Immature natural killer cell (primary cell): ENCODE measurements around the gene FBXW7. TPM values are rescaled to one million over a fixed set of nuclear protein-coding genes. Genes with fewer than 3 reads are reported as not detected.

Experiments used
- DNase-seq, 3 donors: peaks; one replicate each; pipeline ENCODE4 v3.0.0; 2022; ENCODE audit warnings: mixed read lengths in 1 of 3
- H3K27ac Mint-ChIP-seq, 6 donors: one replicate each; pipeline ENCODE4 v1.8.0; 2020; ENCODE audit warnings: mixed read lengths in 6 of 6, mild to moderate bottlenecking in 5 of 6, inconsistent platforms in 4 of 6, moderate library complexity in 3 of 6
- H3K27me3 Mint-ChIP-seq, 3 donors: one replicate each; pipeline ENCODE4 v1.8.0; 2020 to 2021; ENCODE audit warnings: low read depth in 3 of 3, mild to moderate bottlenecking in 3 of 3, mixed read lengths in 3 of 3, moderate library complexity in 3 of 3, inconsistent platforms in 1 of 3
- H3K36me3 Mint-ChIP-seq, 3 donors: one replicate each; pipeline ENCODE4 v1.8.0; 2020; ENCODE audit warnings: mixed read lengths in 3 of 3, inconsistent platforms in 2 of 3, mild to moderate bottlenecking in 2 of 3
- H3K4me1 Mint-ChIP-seq, 2 donors: one replicate each; pipeline ENCODE4 v1.8.0; 2020; ENCODE audit warnings: inconsistent platforms in 2 of 2, mild to moderate bottlenecking in 2 of 2, mixed read lengths in 2 of 2, moderate library complexity in 1 of 2
- H3K4me3 Mint-ChIP-seq, 5 donors: one replicate each; pipeline ENCODE4 v1.8.0; 2020; ENCODE audit warnings: mild to moderate bottlenecking in 5 of 5, mixed read lengths in 5 of 5, inconsistent platforms in 3 of 5, moderate library complexity in 3 of 5
- H3K9me3 Mint-ChIP-seq, 6 donors: one replicate each; pipeline ENCODE4 v1.8.0; 2020; ENCODE audit warnings: mild to moderate bottlenecking in 6 of 6, mixed read lengths in 6 of 6, inconsistent platforms in 4 of 6, moderate library complexity in 3 of 6
- polyA plus RNA-seq, 3 donors: library from polyadenylated mRNA; unstranded; fragments of 300-500 nt; fragmentation: Illumina TruSeq; gene quantifications; one replicate each; pipeline ENCODE4 v1.2.3, GENCODE V29; 2021

FBXW7 gene
- polyA plus RNA-seq, 3 donors from 2014 or later, result 22.3 to 70.1 (median 59.4) TPM

DNA sequence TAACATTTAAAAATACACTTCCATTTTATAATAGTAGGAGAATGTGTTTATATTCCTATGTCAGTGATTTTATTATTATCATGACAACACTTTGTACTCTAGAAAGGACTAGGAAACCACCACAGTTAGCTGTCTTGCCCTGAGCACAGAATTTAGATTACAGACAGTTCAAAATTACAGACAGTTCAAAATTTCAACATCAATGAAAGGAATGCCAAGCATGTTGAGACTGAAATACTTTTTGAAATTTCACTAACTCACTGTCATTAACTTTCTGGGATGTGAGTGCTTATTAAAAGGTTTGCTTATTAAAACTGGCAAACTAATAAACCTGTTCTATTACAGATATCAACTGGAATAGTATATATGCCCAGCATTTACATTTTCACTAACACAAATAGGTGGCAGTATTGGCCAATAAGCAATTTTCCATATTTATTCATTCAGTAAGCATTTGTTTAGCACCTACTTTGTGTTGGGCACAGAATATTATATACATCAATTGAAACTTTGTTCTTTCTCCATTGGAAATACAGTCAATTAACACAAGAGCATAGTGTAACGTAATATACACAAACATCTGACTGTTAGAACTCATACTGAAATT is 179.4 kb downstream of the FBXW7 start:
- Mint-ChIP-seq H3K27me3 (peaks cover 0 to 2% (median 2%) of the 10 kb centered on the region in 3 donors), H3K27ac (no peak overlapping the region), H3K4me3 (no peak overlapping the region), H3K9me3 (no peaks in the 10 kb centered on the region), H3K36me3 (no peaks in the 10 kb centered on the region), H3K4me1 (peaks cover 3 to 14% of the 10 kb centered on the region in 2 donors)
- no peak for DNase-seq

DNA sequence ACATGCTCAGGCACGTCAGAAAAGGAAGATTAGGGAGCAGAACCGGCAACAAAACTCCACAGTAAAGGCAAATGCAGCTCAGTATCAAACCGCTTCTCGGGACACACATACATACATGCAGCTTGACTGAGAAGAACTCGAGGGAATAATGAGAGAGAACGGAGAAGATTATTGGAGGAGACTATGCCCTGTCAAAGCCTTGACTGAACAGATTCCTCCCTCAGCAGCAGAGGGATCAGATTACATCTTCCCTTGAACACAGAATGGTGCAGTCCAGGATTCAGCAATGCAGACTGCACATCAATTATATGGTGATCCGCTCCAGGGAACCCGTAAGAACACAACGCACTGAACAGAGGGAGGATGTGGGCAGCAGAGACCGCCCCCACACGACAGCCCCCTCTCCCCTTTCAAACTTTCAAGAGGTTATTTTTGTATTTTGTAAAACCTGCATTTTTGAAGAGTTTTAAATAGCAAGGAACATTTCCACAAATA is 183.2 kb downstream of the FBXW7 start:
- Mint-ChIP-seq H3K27ac (peak overlapping the region in 1 of 6 donors; percentile 67), H3K4me3 (no peak overlapping the region), H3K9me3 (no peaks in the 10 kb centered on the region), H3K4me1 (peaks cover 2 to 30% of the 10 kb centered on the region in 2 donors), H3K27me3 (no peaks in the 10 kb centered on the region), H3K36me3 (no peaks in the 10 kb centered on the region)
- no peak for DNase-seq

- peak overlapping the region in 1 of 6 donors; percentile 67 for H3K27ac Mint-ChIP-seq
- H3K27me3 Mint-ChIP-seq, result no peaks in the 10 kb centered on the region
- no peaks in the 10 kb centered on the region for H3K9me3 Mint-ChIP-seq
- H3K4me1 Mint-ChIP-seq, result peaks cover 2 to 30% of the 10 kb centered on the region in 2 donors
- H3K36me3 Mint-ChIP-seq, result no peaks in the 10 kb centered on the region
- no peak for DNase-seq
- no peak overlapping the region for H3K4me3 Mint-ChIP-seq
Observed at GRCh38 chr4:152352215-152352614, 183.7 kb downstream of the FBXW7 start.

DNA sequence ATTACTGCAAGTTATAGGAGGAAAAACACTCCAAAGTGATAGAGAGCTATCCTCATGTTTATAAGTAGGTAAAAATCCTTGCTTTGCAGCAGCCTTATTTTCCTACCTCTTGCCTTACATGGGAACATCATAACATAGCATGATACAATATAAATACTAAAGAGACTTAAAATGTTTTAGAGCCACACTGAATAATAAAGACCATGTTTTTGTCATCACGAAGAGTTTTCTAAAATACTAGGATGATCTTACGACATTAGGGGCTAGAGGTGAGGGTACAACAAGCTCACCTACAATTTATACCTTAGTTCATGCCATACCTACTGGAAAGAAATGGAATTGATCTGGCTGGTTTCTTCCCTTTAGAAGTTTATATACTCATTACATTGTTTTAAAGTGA is 184.8 kb downstream of the FBXW7 start:
- Mint-ChIP-seq H3K4me3 (no peak overlapping the region), H3K9me3 (no peaks in the 10 kb centered on the region), H3K4me1 (peaks cover 2 to 30% of the 10 kb centered on the region in 2 donors), H3K27ac (no peak overlapping the region), H3K27me3 (no peaks in the 10 kb centered on the region), H3K36me3 (peaks cover 7 to 8% (median 8%) of the 10 kb centered on the region in 3 donors)
- no peak for DNase-seq

DNA sequence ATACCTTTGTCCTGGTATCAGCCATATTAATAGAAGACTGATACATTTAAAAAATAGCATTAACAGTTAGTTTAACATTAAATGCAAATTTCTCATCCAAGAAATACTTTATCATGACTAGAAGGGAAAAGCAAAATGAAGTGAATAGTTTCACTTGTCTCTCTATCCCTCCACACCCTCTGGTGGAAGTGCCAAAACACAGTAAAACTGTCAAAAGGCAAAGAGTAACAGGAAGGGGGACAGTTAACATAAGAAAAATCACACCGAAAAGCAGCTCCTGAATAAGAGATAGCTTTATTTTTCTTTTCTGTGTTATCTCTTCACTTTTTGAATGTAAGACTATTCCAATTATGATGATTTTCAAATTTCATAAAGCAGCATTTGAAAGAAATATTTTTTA is 187.2 kb downstream of the FBXW7 start:
- Mint-ChIP-seq H3K27me3 (no peaks in the 10 kb centered on the region), H3K4me3 (no peak overlapping the region), H3K9me3 (no peaks in the 10 kb centered on the region), H3K27ac (no peak overlapping the region), H3K4me1 (peaks cover 2 to 25% of the 10 kb centered on the region in 2 donors), H3K36me3 (peaks cover 8 to 14% (median 9%) of the 10 kb centered on the region in 3 donors)
- DNase-seq, result peak; percentile 10 to 24 (median 21)

DNA sequence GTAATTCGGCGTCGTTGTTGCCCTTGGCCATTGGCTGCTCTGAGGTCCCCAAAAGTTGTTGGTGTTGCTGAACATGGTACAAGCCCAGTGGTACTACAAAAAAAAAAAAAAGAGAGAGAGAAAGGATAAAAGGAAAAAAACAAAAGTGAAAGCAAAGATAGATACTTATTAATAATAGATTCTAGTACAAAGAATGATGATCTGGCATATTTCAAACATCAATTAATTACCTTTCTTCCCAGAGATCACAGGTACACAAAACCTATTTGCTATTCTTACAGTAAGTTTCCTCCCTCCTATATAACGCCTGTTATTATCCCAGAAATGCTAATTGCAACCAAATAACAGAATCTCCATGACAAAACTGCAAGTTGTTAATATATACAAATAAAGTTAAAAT is 188.9 kb downstream of the FBXW7 start:
- H3K4me1 Mint-ChIP-seq, result peaks cover 2 to 15% of the 10 kb centered on the region in 2 donors
- no peak overlapping the region for H3K4me3 Mint-ChIP-seq
- H3K36me3 Mint-ChIP-seq, result peaks cover 13 to 24% (median 13%) of the 10 kb centered on the region in 3 donors
- DNase-seq, result no peak
- H3K27me3 Mint-ChIP-seq, result peaks cover 0 to 2% (median 0%) of the 10 kb centered on the region in 3 donors
- H3K9me3 Mint-ChIP-seq, result no peaks in the 10 kb centered on the region
- H3K27ac Mint-ChIP-seq, result no peak overlapping the region

DNA sequence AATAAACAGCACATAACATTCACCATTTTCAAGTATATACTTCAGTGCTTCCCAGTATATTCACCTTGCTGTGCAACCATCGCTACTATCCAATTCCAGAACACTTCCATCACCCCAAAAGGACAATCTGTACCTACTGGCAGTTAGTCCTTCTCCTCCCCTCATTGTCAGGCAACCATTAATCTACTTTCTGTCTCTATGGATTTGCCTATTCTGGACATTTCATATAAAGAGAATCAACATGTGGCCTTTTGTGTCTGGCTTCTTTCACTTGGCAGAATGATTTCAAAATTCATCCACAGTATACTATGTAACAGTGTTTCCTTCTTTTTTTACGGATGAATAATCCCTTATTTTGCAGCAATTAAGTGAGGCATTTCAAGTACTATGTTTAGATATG is 189.4 kb downstream of the FBXW7 start:
- Mint-ChIP-seq H3K9me3 (no peaks in the 10 kb centered on the region), H3K4me1 (peaks cover 2 to 15% of the 10 kb centered on the region in 2 donors), H3K27me3 (peaks cover 0 to 2% (median 0%) of the 10 kb centered on the region in 3 donors), H3K36me3 (peaks cover 16 to 26% (median 17%) of the 10 kb centered on the region in 3 donors), H3K27ac (peak overlapping the region in 1 of 6 donors; percentile 61), H3K4me3 (no peak overlapping the region)
- no peak for DNase-seq

DNA sequence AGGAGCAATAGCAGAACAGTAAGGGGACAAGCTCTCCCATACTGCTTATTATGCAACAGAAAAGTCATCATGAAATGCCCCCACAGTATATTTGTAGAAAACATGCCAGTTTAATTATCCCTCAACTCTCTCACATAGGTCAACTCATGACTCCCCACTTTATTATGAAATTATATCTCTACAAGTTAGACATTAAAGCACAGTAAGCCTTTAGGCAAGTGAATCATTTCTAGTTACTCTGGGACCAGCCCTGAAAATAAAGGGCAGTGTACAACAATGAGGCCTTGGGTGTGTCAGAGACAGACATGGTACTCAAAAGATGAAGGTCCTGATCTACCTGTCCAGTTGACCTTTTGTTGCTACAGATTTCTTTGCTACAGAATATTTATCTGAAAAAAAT is 191.9 kb downstream of the FBXW7 start:
- Mint-ChIP-seq H3K4me1 (peaks cover 0 to 10% of the 10 kb centered on the region in 2 donors), H3K27me3 (peaks cover 0 to 2% (median 0%) of the 10 kb centered on the region in 3 donors), H3K27ac (no peak overlapping the region), H3K4me3 (no peak overlapping the region), H3K9me3 (no peaks in the 10 kb centered on the region), H3K36me3 (peaks cover 27 to 39% (median 31%) of the 10 kb centered on the region in 3 donors)
- no peak for DNase-seq

DNA sequence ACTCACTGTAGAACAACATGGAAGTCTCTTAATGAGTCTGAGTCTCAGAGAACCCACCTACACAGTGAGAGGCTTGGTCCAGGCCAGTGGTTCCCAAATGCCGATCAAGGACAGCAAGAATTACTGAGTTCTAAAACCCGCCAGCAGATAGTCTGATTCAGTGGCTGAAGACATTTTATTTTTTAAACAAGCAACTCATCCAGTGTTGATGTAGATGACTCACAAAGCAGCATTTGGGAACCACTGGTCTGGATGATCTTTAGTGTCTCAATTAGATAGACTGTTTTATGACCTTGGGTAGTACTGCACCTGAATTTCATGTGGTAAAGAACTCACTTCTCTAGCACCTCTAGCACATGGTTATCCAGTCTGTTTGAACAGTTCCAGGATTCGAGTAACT is 193.6 kb downstream of the FBXW7 start:
- H3K27me3 Mint-ChIP-seq, result peaks cover 0 to 2% (median 0%) of the 10 kb centered on the region in 3 donors
- no peaks in the 10 kb centered on the region for H3K4me1 Mint-ChIP-seq
- H3K9me3 Mint-ChIP-seq, result no peaks in the 10 kb centered on the region
- DNase-seq, result no peak
- H3K4me3 Mint-ChIP-seq, result no peak overlapping the region
- no peak overlapping the region for H3K27ac Mint-ChIP-seq
- peaks cover 28 to 40% (median 39%) of the 10 kb centered on the region in 3 donors for H3K36me3 Mint-ChIP-seq

GRCh38 chr4:152340818-152341217 is 195.1 kb downstream of the FBXW7 start:
- no peak for DNase-seq
- peaks cover 0 to 2% (median 0%) of the 10 kb centered on the region in 3 donors for H3K27me3 Mint-ChIP-seq
- no peak overlapping the region for H3K4me3 Mint-ChIP-seq
- H3K36me3 Mint-ChIP-seq, result peaks cover 20 to 33% (median 30%) of the 10 kb centered on the region in 3 donors
- no peak overlapping the region for H3K27ac Mint-ChIP-seq
- no peaks in the 10 kb centered on the region for H3K4me1 Mint-ChIP-seq
- H3K9me3 Mint-ChIP-seq, result no peaks in the 10 kb centered on the region

DNA sequence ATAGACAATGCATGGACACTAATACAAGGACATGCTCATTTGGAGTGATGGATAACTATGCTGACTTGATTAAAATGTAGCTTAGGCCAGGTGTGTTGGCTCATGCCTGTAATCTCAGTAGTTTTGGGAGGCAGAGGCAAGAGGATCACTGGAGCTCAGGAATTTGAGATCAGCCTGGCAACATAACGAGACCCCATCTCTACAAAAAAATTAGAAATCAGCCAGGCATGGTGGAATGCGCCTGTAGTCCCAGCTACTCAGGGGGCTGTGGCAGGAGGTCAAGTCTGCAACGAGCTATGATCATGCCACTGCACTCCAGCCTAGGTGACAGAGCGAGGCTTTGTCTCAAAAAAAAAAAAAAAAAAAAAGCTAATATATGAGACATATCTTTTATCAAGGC is 196.3 kb downstream of the FBXW7 start:
- Mint-ChIP-seq H3K27me3 (peaks cover 0 to 2% (median 0%) of the 10 kb centered on the region in 3 donors), H3K4me3 (no peak overlapping the region), H3K9me3 (no peaks in the 10 kb centered on the region), H3K27ac (no peak overlapping the region), H3K36me3 (peaks cover 20 to 40% (median 39%) of the 10 kb centered on the region in 3 donors), H3K4me1 (no peaks in the 10 kb centered on the region)
- DNase-seq, result no peak

DNA sequence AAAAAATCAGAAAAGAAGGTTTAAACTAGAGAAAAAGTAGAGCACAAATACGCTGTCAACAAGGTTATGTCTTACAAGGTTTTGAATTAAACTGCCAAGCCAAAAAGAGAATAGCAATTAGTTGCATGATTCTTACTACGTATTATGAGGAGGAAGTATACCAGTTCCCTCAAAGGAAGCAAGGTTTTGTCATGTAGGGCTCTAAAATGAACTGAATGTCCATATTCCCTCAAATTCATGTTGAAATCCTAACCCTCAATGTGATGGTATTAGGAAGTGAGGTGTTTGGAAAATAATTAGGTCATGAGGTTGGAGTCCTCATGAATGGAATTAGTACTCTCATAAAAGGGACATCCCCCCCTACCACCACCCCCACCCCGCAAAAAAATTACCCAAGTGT is 201.0 kb downstream of the FBXW7 start:
- DNase-seq, result no peak
- Mint-ChIP-seq H3K36me3 (peaks cover 19 to 41% (median 33%) of the 10 kb centered on the region in 3 donors), H3K4me1 (no peaks in the 10 kb centered on the region), H3K9me3 (no peaks in the 10 kb centered on the region), H3K27me3 (no peaks in the 10 kb centered on the region), H3K4me3 (no peak overlapping the region), H3K27ac (no peak overlapping the region)

GRCh38 chr4:152331042-152331441 is 204.8 kb downstream of the FBXW7 start:
- H3K27me3 Mint-ChIP-seq, result no peaks in the 10 kb centered on the region
- H3K9me3 Mint-ChIP-seq, result no peaks in the 10 kb centered on the region
- H3K4me1 Mint-ChIP-seq, result peaks cover 2 to 5% of the 10 kb centered on the region in 2 donors
- peaks cover 38 to 65% (median 40%) of the 10 kb centered on the region in 3 donors for H3K36me3 Mint-ChIP-seq
- H3K27ac Mint-ChIP-seq, result no peak overlapping the region
- no peak for DNase-seq
- no peak overlapping the region for H3K4me3 Mint-ChIP-seq

DNA sequence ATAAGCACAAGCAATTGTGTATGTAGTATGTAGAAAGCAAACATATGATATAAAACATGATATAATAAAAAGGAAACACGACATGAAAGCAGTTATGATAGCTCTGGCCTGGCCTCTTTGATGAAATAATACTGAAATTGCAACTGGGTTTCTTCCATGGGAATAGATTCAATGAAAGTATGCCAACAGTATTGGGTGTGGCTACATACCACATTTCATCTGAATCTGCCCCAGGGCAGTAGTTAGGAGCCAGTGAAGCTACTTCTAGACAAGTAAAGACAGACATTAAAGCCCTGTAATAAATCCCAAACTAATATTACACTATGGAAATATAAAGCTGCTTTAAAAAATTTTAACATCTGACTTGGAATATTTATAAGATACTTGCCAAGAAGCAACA is 207.3 kb downstream of the FBXW7 start:
- Mint-ChIP-seq H3K27me3 (no peaks in the 10 kb centered on the region), H3K27ac (peak overlapping the region in 1 of 6 donors; percentile 13)

More for the DNA sequence above, 207.3 kb downstream of the FBXW7 start:
- no peak for DNase-seq
- Mint-ChIP-seq H3K4me1 (peaks cover 2 to 5% of the 10 kb centered on the region in 2 donors), H3K4me3 (no peak overlapping the region), H3K9me3 (no peaks in the 10 kb centered on the region), H3K36me3 (peaks cover 44 to 65% (median 47%) of the 10 kb centered on the region in 3 donors)
